SHP77 (cell line): ENCODE results near the gene ADCY10.

Experiments
- DNase-seq, 2 experiments: peaks; one replicate each; lab custom pipeline; 2025; lab: John Stamatoyannopoulos, UW

The ADCY10 gene

GRCh38 chr1:167775178-167775577, 138.8 kb downstream of the ADCY10 start:
- DNase-seq: no peak

- no peak for DNase-seq
Measured at GRCh38 chr1:167774710-167775109, 139.2 kb downstream of the ADCY10 start.

GRCh38 chr1:167773516-167773915, 140.4 kb downstream of the ADCY10 start:
- no peak for DNase-seq

DNA sequence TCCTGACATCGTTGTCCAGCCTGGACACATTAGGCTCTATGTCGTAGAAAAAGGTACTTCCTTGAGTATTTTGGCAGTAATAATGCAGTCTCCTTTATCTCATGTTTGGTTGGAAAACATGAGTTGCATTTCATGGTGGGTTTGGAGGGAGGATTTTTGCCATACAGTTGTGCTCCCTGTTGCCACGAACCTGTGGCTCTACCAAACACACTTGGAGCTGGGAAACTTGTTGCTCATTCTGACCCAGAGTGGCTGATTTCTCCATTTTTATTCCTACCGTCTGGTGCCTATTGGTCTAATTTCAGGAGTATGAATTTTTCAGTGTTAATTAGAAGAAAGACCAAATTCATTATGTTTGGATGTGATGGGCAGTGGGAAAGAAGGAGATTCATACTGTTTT, 141.5 kb downstream of the ADCY10 start:
- no peak for DNase-seq

DNA sequence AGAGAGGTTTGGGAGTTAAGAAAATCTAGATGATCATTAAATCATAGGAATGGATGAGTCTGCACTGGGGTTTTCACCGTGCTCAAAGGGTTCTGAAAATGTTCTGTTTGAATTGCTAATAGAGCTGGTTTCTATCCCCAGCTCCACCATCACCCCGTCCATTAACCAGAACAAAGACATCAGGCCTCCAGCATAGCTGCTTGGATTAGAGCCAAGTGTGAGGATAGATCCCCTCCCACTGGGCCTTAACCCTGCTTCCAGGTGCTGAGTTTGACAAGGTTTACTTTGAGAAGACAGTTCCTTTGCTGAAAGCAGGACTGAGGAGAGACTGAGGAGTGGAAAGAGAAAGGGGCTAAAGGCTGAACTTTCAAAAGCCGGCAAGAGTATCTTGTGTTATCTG, 143.8 kb downstream of the ADCY10 start:
- DNase-seq: no peak

GRCh38 chr1:167767761-167768160, 146.2 kb downstream of the ADCY10 start:
- no peak for DNase-seq

DNA sequence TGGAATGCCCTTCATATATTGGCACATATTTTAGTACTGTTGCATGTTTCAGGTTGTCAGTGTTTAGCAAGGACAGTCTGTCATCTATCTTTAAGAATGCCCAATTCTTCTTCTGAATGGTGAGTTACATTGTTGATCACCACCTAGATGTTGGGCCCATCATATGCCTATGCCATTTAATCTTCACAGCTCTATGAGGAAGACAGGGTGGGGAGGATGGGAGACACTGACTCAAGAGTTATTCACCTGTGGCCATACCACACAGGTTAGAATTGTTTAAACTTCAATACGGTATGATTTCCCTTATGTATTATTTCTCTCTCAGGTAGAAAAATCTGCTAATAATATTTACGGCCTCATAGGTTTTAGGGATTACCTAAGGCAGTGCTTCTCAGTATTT, 147.4 kb downstream of the ADCY10 start:
- no peak for DNase-seq

DNA sequence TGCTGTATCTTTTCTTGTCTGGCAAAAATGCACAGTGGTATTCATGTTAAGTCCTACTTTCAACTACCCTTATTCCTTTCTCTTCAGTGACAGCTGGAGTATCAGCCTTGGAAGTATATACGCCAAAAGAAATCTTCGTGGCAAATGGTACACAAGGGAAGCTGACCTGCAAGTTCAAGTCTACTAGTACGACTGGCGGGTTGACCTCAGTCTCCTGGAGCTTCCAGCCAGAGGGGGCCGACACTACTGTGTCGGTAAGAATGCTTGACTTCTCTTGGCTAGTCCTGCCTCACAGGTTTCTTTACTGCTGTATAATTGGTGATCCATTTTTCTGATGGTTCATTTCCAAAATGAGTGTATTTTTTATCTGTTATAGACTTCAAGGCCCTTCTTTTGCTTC, 148.4 kb downstream of the ADCY10 start:
- no peak for DNase-seq

- DNase-seq: no peak
Measured at GRCh38 chr1:167764458-167765330, 149.2 kb downstream of the ADCY10 start.

GRCh38 chr1:167763525-167764220, 150.3 kb downstream of the ADCY10 start:
- no peak for DNase-seq

DNA sequence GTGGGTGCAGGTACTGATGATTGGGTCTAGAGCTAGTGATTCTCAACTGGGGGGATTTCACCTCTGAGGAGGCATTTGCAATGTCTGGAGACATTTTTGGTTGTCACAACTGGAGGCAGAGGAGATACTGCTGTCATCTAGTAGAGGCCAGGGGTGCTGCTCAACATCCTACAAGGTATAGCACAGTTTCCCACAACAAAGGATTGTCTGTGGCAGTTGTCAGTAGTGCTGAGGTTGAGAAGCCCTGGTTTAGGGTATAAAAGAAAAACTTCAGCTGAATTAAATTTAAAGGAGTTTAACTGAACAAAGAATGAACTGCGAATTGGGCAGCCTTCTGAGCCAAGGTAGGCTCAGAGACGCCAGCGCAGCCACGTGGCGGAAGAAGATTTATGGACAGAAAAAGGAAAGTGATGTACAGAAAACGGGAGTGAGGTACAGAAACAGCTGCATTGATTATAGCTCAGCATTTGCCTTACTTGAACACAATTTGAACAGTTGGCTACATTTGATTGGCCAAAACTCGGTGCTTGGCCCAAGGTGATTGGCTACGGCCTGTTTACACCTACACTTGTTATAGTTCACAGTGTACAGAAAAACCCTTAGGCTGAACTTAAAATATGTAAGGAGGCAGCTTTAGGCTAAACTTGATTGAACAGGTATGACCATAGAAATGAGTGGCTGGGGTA, 151.7 kb downstream of the ADCY10 start:
- no peak for DNase-seq

DNA sequence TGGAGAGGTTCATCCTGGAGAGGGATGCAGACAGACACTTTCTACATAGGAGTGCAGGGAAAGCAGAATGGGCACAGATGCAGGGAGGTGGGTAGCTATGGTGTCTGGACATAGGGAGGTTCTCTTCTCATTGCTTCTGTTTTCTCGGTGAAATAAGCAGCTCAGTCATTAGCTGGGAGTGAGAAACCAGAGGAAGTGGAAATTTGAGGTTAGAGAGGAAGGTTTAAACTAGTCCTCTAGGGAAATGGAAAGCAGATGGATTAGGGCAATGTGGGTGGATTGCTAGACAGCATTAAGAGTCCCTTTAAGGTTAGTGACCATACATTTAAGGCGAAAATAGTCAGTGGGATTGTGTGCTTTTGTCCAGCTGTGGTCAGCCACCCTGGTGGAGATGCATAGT, 152.5 kb downstream of the ADCY10 start:
- no peak for DNase-seq
